Muscle of leg (tissue), 11 donors: ENCODE results near the gene PPP1R14C. TPM values are rescaled to one million over a fixed set of nuclear protein-coding genes. Genes with fewer than 3 reads are reported as not detected.

Experiments used
- DNase-seq: peaks from one replicate; pipeline ENCODE4 v3.0.0; 2013
- H3K27ac ChIP-seq: one replicate; pipeline ENCODE4 v1.5.1; 2013; ENCODE audit warnings: mild to moderate bottlenecking, low read length, control low read depth
- H3K27me3 ChIP-seq: one replicate; pipeline ENCODE4 v1.6.1; 2013; ENCODE audit warnings: low read length; ENCODE audit not compliant: control insufficient read depth, insufficient read depth
- H3K36me3 ChIP-seq: one replicate; pipeline ENCODE4 v1.6.1; 2013; ENCODE audit warnings: low read length; ENCODE audit not compliant: control insufficient read depth, insufficient read depth
- H3K4me1 ChIP-seq: one replicate; pipeline ENCODE4 v1.6.1; 2013; ENCODE audit warnings: low read length; ENCODE audit not compliant: control insufficient read depth, insufficient read depth
- H3K4me3 ChIP-seq: one replicate; pipeline ENCODE4 v1.5.1; 2013; ENCODE audit warnings: low read length, control low read depth
- H3K9me3 ChIP-seq: replicated peaks from 2 replicates; pipeline ENCODE4 v1.6.1; 2013; ENCODE audit warnings: low read depth, low read length; ENCODE audit not compliant: control insufficient read depth
- WGBS: methylation state at CpG from one replicate; pipeline ENCODE4 v1.1.5; 2013; ENCODE audit warnings: missing lambda C conversion rate; ENCODE audit not compliant: insufficient coverage; 5-methylcytosine and 5-hydroxymethylcytosine counted together
- polyA plus RNA-seq, 8 donors: library from polyadenylated mRNA; unstranded; fragments of 120-200 nt; gene quantifications; one replicate each; pipeline versions ENCODE4 v1.2.1 to v1.2.3, GENCODE V29; 2013; ENCODE audit warnings: inconsistent platforms in 1 of 8, low replicate concordance in 1 of 8; ENCODE audit not compliant: insufficient read length in 8 of 8, insufficient read depth in 1 of 8
- total RNA-seq: library from RNA; stranded (reverse); fragments of 120-200 nt; gene quantifications from one replicate; pipeline ENCODE4 v1.2.4, GENCODE V29; 2013

PPP1R14C gene
- total and polyA plus RNA-seq, 9 donors, result 25.3 to 47.3 (median 36.4) TPM

DNA sequence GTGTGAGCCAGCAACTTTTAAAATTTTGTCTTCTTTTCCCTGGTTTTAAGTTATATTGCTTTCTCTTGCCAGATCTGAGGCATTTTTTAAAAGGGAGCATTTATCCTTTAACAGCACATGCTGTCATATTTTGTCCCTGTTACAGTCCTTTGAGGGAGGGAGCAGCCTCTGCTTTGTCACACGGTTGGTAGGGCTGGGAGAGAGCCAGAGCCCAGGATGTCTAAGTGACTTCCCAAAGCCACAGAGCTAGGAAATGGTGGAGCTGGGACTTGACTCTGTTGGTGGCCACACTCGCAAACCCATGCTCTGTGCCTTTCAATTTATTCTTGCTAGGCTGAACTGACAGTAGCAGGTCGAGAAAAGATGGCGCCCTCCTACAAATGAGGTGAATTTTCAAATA, 145.6 kb downstream of the PPP1R14C start:
- peaks cover 3% of the 10 kb centered on the region for H3K27me3 ChIP-seq
- no peaks in the 10 kb centered on the region for H3K9me3 ChIP-seq
- 86% methylated on average over 4 of the region's 4 CpGs for WGBS
- no peaks in the 10 kb centered on the region for H3K36me3 ChIP-seq
- peaks cover 10% of the 10 kb centered on the region for H3K4me1 ChIP-seq
- H3K4me3 ChIP-seq, result no peak overlapping the region
- no peak for DNase-seq
- H3K27ac ChIP-seq, result no peak overlapping the region

DNA sequence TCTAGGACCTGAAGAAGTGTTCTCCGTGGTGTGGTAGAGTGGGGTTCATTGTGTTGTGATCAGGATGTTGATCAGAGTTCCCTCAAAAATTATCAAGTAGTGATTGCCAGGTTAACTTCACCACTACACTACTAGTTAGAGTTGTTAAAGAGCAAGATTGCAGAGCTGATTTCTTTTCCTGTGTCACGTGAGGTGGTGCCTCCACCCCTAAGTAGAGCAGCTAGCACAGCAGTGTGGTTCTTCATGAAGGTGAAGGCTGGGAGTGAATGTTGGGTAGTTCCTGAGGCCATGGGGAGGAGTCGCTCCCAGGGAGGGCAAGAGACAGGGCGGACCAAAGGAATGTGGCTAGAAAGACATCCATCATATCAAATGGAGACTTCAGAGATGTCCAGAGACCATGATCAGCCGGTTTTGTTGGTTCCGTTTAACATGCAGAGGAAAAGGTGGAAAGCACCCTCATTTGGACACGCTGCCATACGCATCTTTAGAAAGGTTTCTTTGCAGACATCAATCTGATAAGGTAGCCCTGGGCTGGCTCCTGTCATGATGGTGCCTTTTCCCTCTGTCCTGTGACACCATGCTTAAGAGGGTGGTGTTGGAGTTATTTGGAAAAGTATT, 146.7 kb downstream of the PPP1R14C start:
- no peak overlapping the region for H3K27ac ChIP-seq
- H3K4me1 ChIP-seq, result peaks cover 10% of the 10 kb centered on the region
- H3K27me3 ChIP-seq, result peaks cover 3% of the 10 kb centered on the region
- H3K9me3 ChIP-seq, result no peaks in the 10 kb centered on the region
- no peak overlapping the region for H3K4me3 ChIP-seq
- no peak for DNase-seq
- no peaks in the 10 kb centered on the region for H3K36me3 ChIP-seq
- 97% methylated on average over 5 of the region's 8 CpGs for WGBS

DNA sequence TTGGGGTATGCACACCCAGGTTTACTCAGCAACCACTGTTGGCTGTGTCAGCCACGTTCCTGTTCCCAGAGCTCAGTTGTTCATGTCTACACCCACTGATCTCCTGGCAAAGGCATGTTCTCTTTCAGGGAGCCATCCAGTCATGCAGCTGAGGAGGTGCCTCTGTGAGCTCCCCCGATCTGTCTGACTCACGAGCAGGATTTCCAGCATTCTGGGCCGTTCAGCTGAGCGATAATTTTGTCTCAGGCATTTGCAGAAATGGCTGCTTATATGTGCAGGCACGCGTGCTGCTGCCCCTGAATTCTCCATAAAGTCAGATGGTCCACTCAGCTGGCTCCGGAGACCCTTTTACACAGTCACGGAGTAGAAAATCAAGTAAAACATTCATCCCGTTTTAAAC, 147.6 kb downstream of the PPP1R14C start:
- H3K27ac ChIP-seq, result no peak overlapping the region
- no peak overlapping the region for H3K4me3 ChIP-seq
- H3K36me3 ChIP-seq, result no peaks in the 10 kb centered on the region
- H3K4me1 ChIP-seq, result peaks cover 10% of the 10 kb centered on the region
- no peak for DNase-seq
- 39% methylated on average over 7 of the region's 10 CpGs for WGBS
- peaks cover 3% of the 10 kb centered on the region for H3K27me3 ChIP-seq
- H3K9me3 ChIP-seq, result no peaks in the 10 kb centered on the region

DNA sequence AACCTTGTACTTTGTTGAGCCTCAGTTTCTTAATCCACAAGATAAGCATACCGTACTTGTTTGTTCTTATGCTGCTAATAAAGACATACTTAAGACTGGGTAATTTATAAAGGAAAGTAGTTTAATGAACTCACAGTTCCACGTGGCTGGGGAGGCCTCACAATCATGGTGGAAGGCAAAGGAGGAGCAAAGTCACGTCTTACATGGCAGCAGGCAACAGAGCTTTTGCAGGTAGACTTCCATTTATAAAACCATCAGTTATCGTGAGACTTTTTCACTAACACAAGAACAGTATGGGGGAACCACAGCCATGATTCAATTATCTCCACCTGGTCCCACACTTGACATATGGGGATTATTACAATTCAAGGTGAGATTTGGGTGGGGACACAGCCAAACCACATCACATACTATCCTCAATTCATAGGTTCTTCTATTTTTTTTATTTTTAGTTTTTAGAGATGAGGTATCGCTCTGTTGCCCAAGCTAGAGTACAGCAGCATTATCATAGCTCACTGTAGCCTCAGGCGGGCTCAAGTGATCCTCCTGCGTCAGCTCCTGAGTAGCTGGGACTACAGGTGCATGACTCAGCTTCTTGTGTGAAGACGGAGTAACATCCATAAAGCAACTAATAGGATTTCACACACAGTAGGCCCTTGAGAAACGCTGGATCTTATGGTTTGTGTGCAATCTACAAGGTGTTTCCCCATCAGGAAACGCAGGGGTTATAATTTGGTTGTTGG, 149.3 kb downstream of the PPP1R14C start:
- H3K27ac ChIP-seq, result no peak overlapping the region
- peaks cover 2% of the 10 kb centered on the region for H3K4me1 ChIP-seq
- no peak for DNase-seq
- WGBS, result 89% methylated on average over 5 of the region's 10 CpGs
- peaks cover 5% of the 10 kb centered on the region for H3K27me3 ChIP-seq
- H3K36me3 ChIP-seq, result no peaks in the 10 kb centered on the region
- peaks cover 7% of the 10 kb centered on the region for H3K9me3 ChIP-seq
- H3K4me3 ChIP-seq, result no peak overlapping the region

DNA sequence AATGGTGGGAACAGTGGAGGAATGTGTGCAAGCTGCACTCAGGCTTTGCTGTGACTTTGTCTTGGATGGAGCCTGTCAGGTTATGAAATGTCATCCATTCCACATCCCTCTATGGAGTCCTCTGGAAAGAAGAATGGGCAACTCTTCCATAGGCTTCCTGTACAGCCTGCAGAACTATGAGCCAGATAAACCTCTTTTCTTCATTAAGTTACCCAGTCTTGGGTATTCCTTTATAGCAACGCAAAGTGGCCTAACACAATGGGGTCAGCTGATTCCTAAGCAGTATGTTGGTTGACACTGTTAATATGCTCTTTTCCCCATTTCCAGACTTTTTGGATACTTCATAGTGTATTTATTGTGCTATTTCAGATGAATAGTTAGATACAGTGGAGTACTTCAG, 150.2 kb downstream of the PPP1R14C start:
- H3K4me1 ChIP-seq, result no peaks in the 10 kb centered on the region

DNA sequence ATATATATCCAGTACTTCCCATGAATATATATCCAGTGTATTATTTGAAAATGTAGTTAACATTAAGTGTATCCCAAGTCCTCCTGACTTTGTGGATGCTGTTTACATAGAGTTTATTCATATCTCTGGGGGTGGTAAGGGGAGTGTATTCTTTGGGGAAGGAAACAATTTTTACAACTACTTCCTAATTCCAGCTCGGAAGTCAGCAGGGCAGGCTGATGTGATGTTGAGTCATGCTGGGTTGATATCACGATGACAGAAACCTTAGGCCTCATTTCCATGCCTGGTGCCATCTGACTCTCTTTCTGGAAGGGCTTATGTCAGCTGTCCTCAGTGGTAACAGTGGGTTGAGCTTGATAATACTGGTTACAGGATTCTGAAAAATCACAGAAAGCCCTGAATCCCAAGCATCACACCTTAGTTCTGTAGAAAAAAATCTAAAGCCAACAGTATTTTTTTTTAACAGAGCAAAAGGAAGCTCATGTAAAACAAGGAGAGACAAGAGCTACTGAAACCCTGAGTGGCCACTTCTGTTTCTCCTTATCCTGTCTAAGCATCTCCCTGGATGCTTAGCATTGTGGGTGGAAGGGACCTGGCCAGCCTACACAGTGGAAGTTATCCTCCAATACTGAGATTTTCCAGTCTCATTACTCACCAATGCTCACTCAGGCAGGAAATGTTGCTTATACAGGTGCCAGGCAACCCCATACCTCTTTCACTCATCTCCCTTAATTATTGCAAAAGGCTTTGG, 150.8 kb downstream of the PPP1R14C start:
- no peak overlapping the region for H3K4me3 ChIP-seq
- H3K27me3 ChIP-seq, result peaks cover 5% of the 10 kb centered on the region
- peaks cover 16% of the 10 kb centered on the region for H3K9me3 ChIP-seq
- WGBS, result 20% methylated on average over 1 of the region's 2 CpGs
- H3K27ac ChIP-seq, result no peak overlapping the region
- no peaks in the 10 kb centered on the region for H3K36me3 ChIP-seq
- H3K4me1 ChIP-seq, result no peaks in the 10 kb centered on the region
- DNase-seq, result peak; percentile 38

More for the DNA sequence above, 150.2 kb downstream of the PPP1R14C start:
- peaks cover 15% of the 10 kb centered on the region for H3K9me3 ChIP-seq
- H3K27me3 ChIP-seq, result peaks cover 5% of the 10 kb centered on the region
- no peak overlapping the region for H3K27ac ChIP-seq
- H3K36me3 ChIP-seq, result no peaks in the 10 kb centered on the region
- no CpG with 5 or more reads among the region's 1 CpG for WGBS
- H3K4me3 ChIP-seq, result no peak overlapping the region
- no peak for DNase-seq

DNA sequence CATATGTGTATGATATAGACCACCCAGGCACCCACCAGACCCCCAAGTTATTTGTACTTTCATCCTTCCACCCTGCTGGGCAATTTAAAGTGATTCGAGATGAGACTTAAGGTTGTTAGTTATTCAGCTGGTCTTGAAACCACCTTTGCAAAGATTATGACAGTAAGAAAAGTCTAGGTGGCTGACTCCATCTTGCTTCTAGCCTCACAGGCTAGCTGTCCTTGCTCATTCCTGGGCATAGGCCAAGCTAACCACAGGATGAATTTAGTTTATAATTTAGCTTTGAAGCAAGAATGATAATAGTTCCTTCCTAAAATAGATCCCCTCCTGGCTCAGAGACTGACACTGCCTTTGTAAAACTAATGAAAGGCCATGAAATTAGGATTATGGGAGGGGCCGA, 154.0 kb downstream of the PPP1R14C start:
- DNase-seq, result no peak
- H3K36me3 ChIP-seq, result no peaks in the 10 kb centered on the region
- H3K27me3 ChIP-seq, result peaks cover 2% of the 10 kb centered on the region
- H3K4me3 ChIP-seq, result no peak overlapping the region
- H3K4me1 ChIP-seq, result peaks cover 20% of the 10 kb centered on the region
- H3K9me3 ChIP-seq, result peaks cover 16% of the 10 kb centered on the region
- WGBS, result no CpG with 5 or more reads among the region's 2 CpGs
- H3K27ac ChIP-seq, result no peak overlapping the region

DNA sequence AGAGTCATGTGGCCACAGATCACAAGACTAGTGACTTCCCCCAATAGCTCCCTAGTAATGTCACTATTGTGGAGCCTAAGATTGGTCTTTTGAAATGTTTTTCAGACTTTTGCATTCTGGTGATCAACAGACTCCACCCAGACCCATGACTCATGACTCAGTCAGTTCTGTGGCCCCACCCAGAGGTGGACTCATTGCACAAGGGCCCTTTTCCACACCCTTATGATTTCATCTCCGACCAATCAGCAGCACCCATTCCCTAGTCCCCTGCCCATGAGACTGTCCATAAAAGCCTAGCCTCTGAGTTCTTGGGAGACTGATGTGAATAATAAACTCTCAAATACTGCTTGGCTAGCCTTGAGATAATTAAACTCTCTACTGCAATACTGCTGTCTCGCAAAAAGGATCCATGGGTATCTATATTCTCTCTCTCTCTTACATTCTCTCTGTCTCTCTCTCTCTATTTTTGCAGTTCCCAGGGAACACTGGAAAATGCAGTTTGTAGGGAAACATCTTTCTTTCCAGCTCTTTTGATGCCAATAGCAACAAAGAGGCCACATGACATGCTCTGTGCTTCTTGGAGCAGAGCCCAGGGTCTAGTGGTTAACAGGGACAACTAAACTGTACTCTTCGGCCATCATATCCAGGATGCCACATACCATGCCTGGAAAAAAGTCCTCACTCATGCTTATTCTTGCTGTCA, 154.6 kb downstream of the PPP1R14C start:
- no peak overlapping the region for H3K4me3 ChIP-seq
- H3K9me3 ChIP-seq, result peaks cover 16% of the 10 kb centered on the region
- H3K27ac ChIP-seq, result no peak overlapping the region
- no peaks in the 10 kb centered on the region for H3K36me3 ChIP-seq
- H3K27me3 ChIP-seq, result peaks cover 2% of the 10 kb centered on the region
- 57% methylated on average over 1 of the region's 3 CpGs for whole genome bisulfite sequencing
- DNase-seq, result peak; percentile 36
- H3K4me1 ChIP-seq, result peaks cover 25% of the 10 kb centered on the region

DNA sequence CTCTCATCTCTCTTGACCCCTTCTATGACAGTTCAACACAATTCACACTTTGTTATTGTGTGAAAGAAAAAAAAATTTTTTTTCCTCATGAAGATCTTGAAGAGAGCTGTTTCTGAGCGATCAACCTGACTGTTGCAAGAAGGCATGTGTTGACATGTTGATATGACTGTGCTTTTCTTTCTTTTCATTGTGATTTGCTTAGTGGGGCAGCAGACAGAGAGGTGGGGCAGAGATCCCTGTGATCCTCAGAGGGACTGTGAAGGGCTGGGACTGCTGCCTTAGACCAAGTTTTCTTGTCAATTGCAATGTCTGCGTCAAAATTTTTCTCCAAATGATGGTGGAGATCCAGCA, 155.2 kb downstream of the PPP1R14C start:
- Histone ChIP-seq H3K9me3 (peaks cover 16% of the 10 kb centered on the region), H3K27ac (no peak overlapping the region), H3K27me3 (peaks cover 2% of the 10 kb centered on the region), H3K36me3 (no peaks in the 10 kb centered on the region), H3K4me1 (peaks cover 31% of the 10 kb centered on the region), H3K4me3 (no peak overlapping the region)
- no CpG with 5 or more reads among the region's 2 CpGs for WGBS
- DNase-seq, result no peak

DNA sequence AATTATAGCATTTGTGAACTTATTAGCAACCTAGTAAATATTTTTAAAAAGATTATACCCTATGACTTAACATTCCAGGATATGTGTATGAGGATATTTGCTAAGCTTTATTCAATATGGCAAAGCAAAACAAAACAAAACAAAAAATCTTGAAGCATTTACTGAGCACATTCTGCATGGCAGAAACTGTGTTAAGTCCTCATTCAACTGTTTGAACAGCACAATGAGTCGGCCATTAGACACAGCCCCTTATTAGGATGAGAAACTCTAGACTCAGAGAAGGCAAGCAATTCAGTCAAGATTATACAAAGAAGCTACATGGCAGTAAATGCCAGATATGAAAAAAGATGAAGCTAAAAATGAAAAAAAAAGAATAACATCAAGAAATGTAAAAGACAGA, 155.8 kb downstream of the PPP1R14C start:
- H3K4me1 ChIP-seq, result peaks cover 32% of the 10 kb centered on the region
- no CpG with 5 or more reads among the region's 1 CpG for WGBS
- no peak for DNase-seq
- H3K27ac ChIP-seq, result no peak overlapping the region
- peaks cover 16% of the 10 kb centered on the region for H3K9me3 ChIP-seq
- H3K27me3 ChIP-seq, result peaks cover 2% of the 10 kb centered on the region
- H3K4me3 ChIP-seq, result no peak overlapping the region
- H3K36me3 ChIP-seq, result no peaks in the 10 kb centered on the region
